ENCODE measurements around the gene SHF.

The SHF gene

GRCh38 chr15:45200001-45200798 is 12.4 kb upstream of the SHF start:
- in situ Hi-C loops (cut with MboI; ENCODE audit: low sequenced_read_pairs) = no loop called here

- in situ Hi-C loops (cut with MboI; ENCODE audit: low sequenced_read_pairs) = loop anchor here (25.0 kb wide), 1 partner anchor 438 kb away; the partner anchor contains the start of gene SQOR
Measured at GRCh38 chr15:45199136-45199810, 11.5 kb upstream of the SHF start.

- in situ Hi-C loops (cut with MboI; ENCODE audit: low sequenced_read_pairs) = loop anchor here (25.0 kb wide), 1 partner anchor 439 kb away; the partner anchor contains the start of gene SQOR
Measured at GRCh38 chr15:45198337-45199135, 10.8 kb upstream of the SHF start.

- in situ Hi-C loops (cut with MboI; ENCODE audit: low sequenced_read_pairs) = loop anchor here (25.0 kb wide), 1 partner anchor 440 kb away; the partner anchor contains the start of gene SQOR
Measured at GRCh38 chr15:45197512-45197911, 9.7 kb upstream of the SHF start.

GRCh38 chr15:45187578-45187893 is 230 bp downstream of the SHF start:
- in situ Hi-C loops (cut with MboI; ENCODE audit: low sequenced_read_pairs) = loop anchor here (25.0 kb wide), 1 partner anchor 450 kb away; the partner anchor contains the start of gene SQOR

- in situ Hi-C loops (cut with MboI; ENCODE audit: low sequenced_read_pairs) = loop anchor here (25.0 kb wide), 1 partner anchor 450 kb away; the partner anchor contains the start of gene SQOR
Measured at GRCh38 chr15:45186771-45187577, 792 bp downstream of the SHF start.

GRCh38 chr15:45185903-45186770 is 1.6 kb downstream of the SHF start:
- in situ Hi-C loops (cut with MboI; ENCODE audit: low sequenced_read_pairs) = loop anchor here (25.0 kb wide), 1 partner anchor 451 kb away; the partner anchor contains the start of gene SQOR

- in situ Hi-C loops (cut with MboI; ENCODE audit: low sequenced_read_pairs) = loop anchor here (25.0 kb wide), 1 partner anchor 452 kb away; the partner anchor contains the start of gene SQOR
Measured at GRCh38 chr15:45185069-45185779, 2.5 kb downstream of the SHF start.

- in situ Hi-C loops (cut with MboI; ENCODE audit: low sequenced_read_pairs) = loop anchor here (25.0 kb wide), 1 partner anchor 453 kb away; the partner anchor contains the start of gene SQOR
Measured at GRCh38 chr15:45184562-45185041, 3.2 kb downstream of the SHF start.

GRCh38 chr15:45183511-45183910 is 4.3 kb downstream of the SHF start:
- in situ Hi-C loops (cut with MboI; ENCODE audit: low sequenced_read_pairs) = loop anchor here (25.0 kb wide), 1 partner anchor 454 kb away; the partner anchor contains the start of gene SQOR

- in situ Hi-C loops (cut with MboI; ENCODE audit: low sequenced_read_pairs) = loop anchor here (25.0 kb wide), 1 partner anchor 454 kb away; the partner anchor contains the start of gene SQOR
Measured at GRCh38 chr15:45182996-45183395, 4.8 kb downstream of the SHF start.

GRCh38 chr15:45181491-45182285 is 6.1 kb downstream of the SHF start:
- in situ Hi-C loops (cut with MboI; ENCODE audit: low sequenced_read_pairs) = loop anchor here (25.0 kb wide), 1 partner anchor 456 kb away; the partner anchor contains the start of gene SQOR

- in situ Hi-C loops (cut with MboI; ENCODE audit: low sequenced_read_pairs) = loop anchor here (25.0 kb wide), 1 partner anchor 456 kb away; the partner anchor contains the start of gene SQOR
Measured at GRCh38 chr15:45180648-45181436, 6.9 kb downstream of the SHF start.

- in situ Hi-C loops (cut with MboI; ENCODE audit: low sequenced_read_pairs) = loop anchor here (25.0 kb wide), 1 partner anchor 457 kb away; the partner anchor contains the start of gene SQOR
Measured at GRCh38 chr15:45180201-45180600, 7.6 kb downstream of the SHF start.

- in situ Hi-C loops (cut with MboI; ENCODE audit: low sequenced_read_pairs) = loop anchor here (25.0 kb wide), 1 partner anchor 458 kb away; the partner anchor contains the start of gene SQOR
Measured at GRCh38 chr15:45179221-45179985, 8.4 kb downstream of the SHF start.

All from HL-60/S4 treated with phorbol 12-myristate 13-acetate at 8.2 ng/mL for 4 days and 3 days (cell line).